Breast epithelium (tissue), 4 donors: ENCODE measurements around the gene NR2F2. TPM values are rescaled to one million over a fixed set of nuclear protein-coding genes. Genes with fewer than 3 reads are reported as not detected.

ENCODE experiments used
- DNase-seq, 2 donors: peaks; one replicate each; pipeline ENCODE4 v3.0.0-alpha.2; 2019; ENCODE audit warnings: low spot score in 2 of 2
- H3K27ac ChIP-seq, 2 donors: fragments of 200-600 bp; sonication (generic) in 1 of 2; one replicate each; pipeline ENCODE4 v1.5.1; 2016 to 2019; ENCODE audit warnings: mild to moderate bottlenecking in 1 of 2
- H3K27me3 ChIP-seq, 2 donors: fragments of 200-600 bp; sonication (generic) in 1 of 2; one replicate each; pipeline versions ENCODE4 v1.5.1 to v1.6.0; 2017 to 2019; ENCODE audit warnings: control low read depth in 1 of 2, mild to moderate bottlenecking in 1 of 2
- H3K36me3 ChIP-seq: fragments of 200-600 bp; one replicate; pipeline ENCODE4 v1.5.1; 2019
- H3K4me1 ChIP-seq, 2 donors: fragments of 200-600 bp; sonication (generic); one replicate each; pipeline ENCODE4 v1.5.1; 2016 to 2019; ENCODE audit warnings: control low read depth in 1 of 2
- H3K4me3 ChIP-seq, 3 donors: fragments of 200-600 bp; sonication (generic); 1 replicate in 2 of 3; 2 replicates in 1 of 3; pipeline ENCODE4 v1.5.1; 2016 to 2019; ENCODE audit warnings: mild to moderate bottlenecking in 3 of 3, moderate library complexity in 2 of 3
- H3K9me3 ChIP-seq, 2 donors: fragments of 200-600 bp; sonication (generic) in 1 of 2; one replicate each; pipeline ENCODE4 v1.5.1; 2016 to 2019; ENCODE audit warnings: control low read depth in 1 of 2
- POLR2A ChIP-seq: fragments of 450-650 bp; IDR thresholded peaks from one replicate; pipeline ENCODE4 v1.6.1; 2016; ENCODE audit warnings: antibody characterized with exemption, mild to moderate bottlenecking, moderate library complexity
- POLR2AphosphoS5 ChIP-seq, 3 donors: sonication (generic); formaldehyde crosslinking; IDR thresholded peaks; one replicate each; pipeline ENCODE4 v1.6.1; 2017; ENCODE audit warnings: antibody characterized with exemption in 3 of 3
- intact Hi-C: fragments of 100-400 bp; cut with DNase I; formaldehyde crosslinking; loops from one replicate; pipeline ENCODE4 v1.15.1; 2023; ENCODE audit warnings: low total_unique reads
- total RNA-seq, 3 donors: library from RNA; depleted of rRNA; stranded (reverse); fragments of >200 nt; gene quantifications; one replicate each; pipeline ENCODE4 v1.1.0, GENCODE V29; 2016
- TF ChIP-seq, protein P1 (sequence below), 3 donors: fragments of 450-650 bp; IDR thresholded peaks; one replicate each; pipeline ENCODE4 v1.5.1; 2016 to 2017; ENCODE audit warnings: antibody characterized with exemption in 3 of 3, mild to moderate bottlenecking in 3 of 3, moderate library complexity in 3 of 3

NR2F2 gene
- total RNA-seq, 3 donors from 2014 or later = 13.2 to 22.9 (median 13.6) TPM

- intact Hi-C loops = no loop called here
- no peak for TF ChIP-seq POLR2AphosphoS5 (IDR thresholded peaks at IDR 0.05)
- TF ChIP-seq POLR2A = no peak
- TF ChIP-seq, protein P1, sequence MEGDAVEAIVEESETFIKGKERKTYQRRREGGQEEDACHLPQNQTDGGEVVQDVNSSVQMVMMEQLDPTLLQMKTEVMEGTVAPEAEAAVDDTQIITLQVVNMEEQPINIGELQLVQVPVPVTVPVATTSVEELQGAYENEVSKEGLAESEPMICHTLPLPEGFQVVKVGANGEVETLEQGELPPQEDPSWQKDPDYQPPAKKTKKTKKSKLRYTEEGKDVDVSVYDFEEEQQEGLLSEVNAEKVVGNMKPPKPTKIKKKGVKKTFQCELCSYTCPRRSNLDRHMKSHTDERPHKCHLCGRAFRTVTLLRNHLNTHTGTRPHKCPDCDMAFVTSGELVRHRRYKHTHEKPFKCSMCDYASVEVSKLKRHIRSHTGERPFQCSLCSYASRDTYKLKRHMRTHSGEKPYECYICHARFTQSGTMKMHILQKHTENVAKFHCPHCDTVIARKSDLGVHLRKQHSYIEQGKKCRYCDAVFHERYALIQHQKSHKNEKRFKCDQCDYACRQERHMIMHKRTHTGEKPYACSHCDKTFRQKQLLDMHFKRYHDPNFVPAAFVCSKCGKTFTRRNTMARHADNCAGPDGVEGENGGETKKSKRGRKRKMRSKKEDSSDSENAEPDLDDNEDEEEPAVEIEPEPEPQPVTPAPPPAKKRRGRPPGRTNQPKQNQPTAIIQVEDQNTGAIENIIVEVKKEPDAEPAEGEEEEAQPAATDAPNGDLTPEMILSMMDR (IDR thresholded peaks at IDR 0.05) = no peak
- Histone ChIP-seq H3K27ac (no peak overlapping the region), H3K4me1 (peaks cover 0 to 4% of the 10 kb centered on the region in 2 donors), H3K9me3 (no peaks in the 10 kb centered on the region), H3K36me3 (no peaks in the 10 kb centered on the region), H3K4me3 (peak overlapping the region in 2 of 3 donors; percentile 43 to 68), H3K27me3 (peaks cover 0 to 67% of the 10 kb centered on the region in 2 donors)
- no peak for DNase-seq
These were observed 28.5 kb downstream of the NR2F2 start for GRCh38 chr15:96358821-96359615.

GRCh38 chr15:96359616-96360521 is 29.4 kb downstream of the NR2F2 start:
- Histone ChIP-seq H3K36me3 (no peaks in the 10 kb centered on the region), H3K4me1 (peaks cover 0 to under 1% of the 10 kb centered on the region in 2 donors), H3K27ac (peak overlapping the region in 1 of 2 donors; percentile 51), H3K9me3 (no peaks in the 10 kb centered on the region), H3K4me3 (peak overlapping the region; percentile 43 to 68 (median 46)), H3K27me3 (peaks cover 0 to 69% of the 10 kb centered on the region in 2 donors)
- TF ChIP-seq POLR2A (no peak), POLR2AphosphoS5 (IDR thresholded peaks at IDR 0.05) (no peak)
- TF ChIP-seq, protein P1 (IDR thresholded peaks at IDR 0.05) = no peak
- intact Hi-C loops = no loop called here
- no peak for DNase-seq

DNA sequence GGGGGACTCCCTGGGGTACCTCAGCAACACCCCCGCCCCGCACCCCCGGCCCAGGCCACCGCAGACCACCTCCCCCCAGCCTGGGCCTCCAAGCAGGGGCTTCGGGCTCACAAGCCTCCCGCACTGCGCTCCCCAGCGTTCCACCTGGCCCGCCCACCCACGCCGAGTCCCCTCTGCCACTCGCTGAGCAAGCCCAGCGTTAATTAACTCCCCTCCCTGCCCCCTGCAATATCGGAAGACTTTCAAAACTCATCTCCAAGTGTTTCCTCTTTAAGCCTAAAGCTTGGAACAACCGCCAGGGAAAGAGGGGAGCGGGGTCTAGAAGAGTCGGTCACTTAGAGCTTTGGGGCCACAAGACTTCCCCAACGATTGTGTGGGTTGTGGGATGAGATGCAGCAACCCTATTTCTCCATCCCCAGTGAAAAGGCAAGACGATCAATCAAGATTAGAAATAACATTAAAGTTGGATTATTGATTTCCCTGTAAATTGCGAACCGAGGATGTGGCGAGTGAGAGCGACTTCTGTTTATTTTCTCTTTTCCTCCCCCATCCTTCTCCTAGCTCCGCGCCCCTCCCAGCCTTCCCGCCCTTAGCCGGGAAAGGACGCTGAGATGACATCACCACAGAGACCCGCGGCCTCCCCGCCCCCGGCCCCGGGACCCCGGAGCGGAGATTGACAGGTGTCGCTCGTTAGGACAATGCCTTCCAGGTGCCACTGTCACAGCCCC is 30.2 kb downstream of the NR2F2 start:
- Histone ChIP-seq H3K4me1 (no peaks in the 10 kb centered on the region), H3K4me3 (peak overlapping the region; percentile 43 to 68 (median 46)), H3K27ac (no peak overlapping the region), H3K27me3 (peaks cover 0 to 70% of the 10 kb centered on the region in 2 donors), H3K36me3 (no peaks in the 10 kb centered on the region), H3K9me3 (no peaks in the 10 kb centered on the region)
- TF ChIP-seq POLR2A (no peak), POLR2AphosphoS5 (IDR thresholded peaks at IDR 0.05) (no peak)
- TF ChIP-seq, protein P1 (IDR thresholded peaks at IDR 0.05) = no peak
- no peak for DNase-seq
- intact Hi-C loops = no loop called here

GRCh38 chr15:96361309-96362010 is 31.0 kb downstream of the NR2F2 start:
- peak overlapping the region in 1 of 3 donors; percentile 68 for H3K4me3 ChIP-seq
- H3K27me3 ChIP-seq = peaks cover 0 to 75% of the 10 kb centered on the region in 2 donors
- H3K36me3 ChIP-seq = no peaks in the 10 kb centered on the region
- H3K9me3 ChIP-seq = no peaks in the 10 kb centered on the region
- no peak overlapping the region for H3K27ac ChIP-seq
- DNase-seq = no peak
- no peaks in the 10 kb centered on the region for H3K4me1 ChIP-seq
- no peak for TF ChIP-seq POLR2AphosphoS5 (IDR thresholded peaks at IDR 0.05)
- no peak for TF ChIP-seq POLR2A
- TF ChIP-seq, protein P1 (IDR thresholded peaks at IDR 0.05) = no peak
- intact Hi-C loops = no loop called here
